Neural cell (in vitro differentiated cells): ENCODE results near the gene NEDD4L. TPM values are rescaled to one million over a fixed set of nuclear protein-coding genes. Genes with fewer than 3 reads are reported as not detected.

Experiments used
- H2AFZ ChIP-seq: fragments of 200-600, 300-800 bp; sonication (generic), shearing (Covaris generic); 2 replicates; pipeline ENCODE4 v1.6.0; 2014; ENCODE audit warnings: low read depth, mild to moderate bottlenecking, antibody characterized with exemption, low read length, moderate library complexity
- H3F3A ChIP-seq: fragments of 200-600 bp; shearing (Covaris generic); 2 replicates; pipeline ENCODE4 v1.6.1; 2016; ENCODE audit warnings: mild to moderate bottlenecking, moderate library complexity, mixed read lengths, antibody characterized with exemption, low read length; ENCODE audit not compliant: insufficient read depth, poor library complexity, severe bottlenecking
- H3K27ac ChIP-seq: fragments of 200-600, 300-800 bp; sonication (generic), shearing (Covaris generic); 2 replicates; pipeline ENCODE4 v1.5.1; 2014; ENCODE audit warnings: mild to moderate bottlenecking, low read length, moderate library complexity
- H3K27me3 ChIP-seq: fragments of 300-800, 200-600 bp; sonication (generic), shearing (Covaris generic); 2 replicates; pipeline ENCODE4 v1.6.0; 2014; ENCODE audit warnings: mild to moderate bottlenecking, low read depth, low read length, moderate library complexity; ENCODE audit not compliant: insufficient read depth
- H3K36me3 ChIP-seq: fragments of 300-800, 200-600 bp; sonication (generic), shearing (Covaris generic); 2 replicates; pipeline ENCODE4 v1.5.1; 2014; ENCODE audit warnings: mild to moderate bottlenecking, antibody characterized with exemption, low read length, moderate library complexity; ENCODE audit not compliant: insufficient read depth
- H3K4me2 ChIP-seq: fragments of 300-800, 200-600 bp; sonication (generic), shearing (Covaris generic); 2 replicates; pipeline ENCODE4 v1.6.0; 2014; ENCODE audit warnings: mild to moderate bottlenecking, low read length
- H3K4me3 ChIP-seq: fragments of 300-800, 200-600 bp; sonication (generic), shearing (Covaris generic); 2 replicates; pipeline ENCODE4 v1.5.1; 2014; ENCODE audit warnings: mild to moderate bottlenecking, low read length, moderate library complexity
- H3K79me2 ChIP-seq: fragments of 200-600 bp; shearing (Covaris generic); replicated peaks from 2 replicates; pipeline ENCODE4 v1.6.0; 2014; ENCODE audit warnings: mild to moderate bottlenecking, low read length, moderate library complexity; ENCODE audit not compliant: insufficient read depth
- H3K9ac ChIP-seq: fragments of 300-800, 200-600 bp; sonication (generic), shearing (Covaris generic); 2 replicates; pipeline ENCODE4 v1.6.1; 2016; ENCODE audit warnings: mild to moderate bottlenecking, low read length, mixed read lengths
- H3K9me2 ChIP-seq: fragments of 200-600 bp; shearing (Covaris generic); 2 replicates; pipeline ENCODE4 v1.6.1; 2016; ENCODE audit warnings: mild to moderate bottlenecking, low read length, mixed read lengths; ENCODE audit not compliant: insufficient read depth
- H3K9me3 ChIP-seq: fragments of 200-600, 300-800 bp; sonication (generic), shearing (Covaris generic); 2 replicates; pipeline ENCODE4 v1.6.1; 2016; ENCODE audit warnings: mild to moderate bottlenecking, mixed run types, low read length, moderate library complexity, mixed read lengths
- H4K20me1 ChIP-seq: fragments of 200-600 bp; shearing (Covaris generic); 2 replicates; pipeline ENCODE4 v1.6.1; 2016; ENCODE audit warnings: mild to moderate bottlenecking, mixed run types; ENCODE audit not compliant: insufficient read depth
- EP300 ChIP-seq: fragments of 450-650 bp; conservative IDR thresholded peaks from 2 replicates; pipeline ENCODE4 v1.6.1; 2014; ENCODE audit warnings: antibody characterized with exemption, mild to moderate bottlenecking, moderate library complexity; ENCODE audit not compliant: poor library complexity, severe bottlenecking
- EZH2 ChIP-seq: fragments of 200-600, 300-800 bp; shearing (Covaris generic), sonication (generic); IDR thresholded peaks from 2 replicates; pipeline ENCODE4 v1.6.1; 2014; ENCODE audit warnings: antibody characterized with exemption, low read length, borderline replicate concordance, mild to moderate bottlenecking; ENCODE audit not compliant: insufficient read depth, poor library complexity, severe bottlenecking
- MXI1 ChIP-seq: fragments of 450-650 bp; conservative IDR thresholded peaks from 2 replicates; pipeline ENCODE4 v1.6.1; 2014; ENCODE audit warnings: antibody characterized with exemption, mild to moderate bottlenecking; ENCODE audit not compliant: poor library complexity, severe bottlenecking
- POLR2AphosphoS5 ChIP-seq: IDR thresholded peaks from 2 replicates; pipeline ENCODE4 v1.6.1; 2012
- RAD21 ChIP-seq: fragments of 450-650 bp; conservative IDR thresholded peaks from 2 replicates; pipeline ENCODE4 v1.6.1; 2014; ENCODE audit warnings: antibody characterized with exemption, mild to moderate bottlenecking, moderate library complexity
- SMC3 ChIP-seq: fragments of 450-650 bp; conservative IDR thresholded peaks from 2 replicates; pipeline ENCODE4 v1.6.1; 2014; ENCODE audit warnings: antibody characterized with exemption, mild to moderate bottlenecking, moderate library complexity; ENCODE audit not compliant: poor library complexity
- TAF1 ChIP-seq: IDR thresholded peaks from 2 replicates; pipeline ENCODE4 v1.6.1; 2012; ENCODE audit warnings: low read depth
- polyA plus RNA-seq: library from polyadenylated mRNA; depleted of rRNA; stranded (reverse); fragments of >200 nt; gene quantifications from 2 replicates; pipeline ENCODE4 v1.2.3, GENCODE V29; 2014
- TF ChIP-seq, protein P1 (sequence below): IDR thresholded peaks from 2 replicates; pipeline ENCODE4 v1.6.1; 2012; ENCODE audit warnings: borderline replicate concordance
- TF ChIP-seq, protein P2 (sequence below): fragments of 450-650 bp; IDR thresholded peaks from 2 replicates; pipeline ENCODE4 v1.5.1; 2014; ENCODE audit warnings: antibody characterized with exemption, mild to moderate bottlenecking, moderate library complexity; ENCODE audit not compliant: poor library complexity, severe bottlenecking

NEDD4L gene
- polyA plus RNA-seq, 1 donor from 2014 or later: 97.9 TPM

DNA sequence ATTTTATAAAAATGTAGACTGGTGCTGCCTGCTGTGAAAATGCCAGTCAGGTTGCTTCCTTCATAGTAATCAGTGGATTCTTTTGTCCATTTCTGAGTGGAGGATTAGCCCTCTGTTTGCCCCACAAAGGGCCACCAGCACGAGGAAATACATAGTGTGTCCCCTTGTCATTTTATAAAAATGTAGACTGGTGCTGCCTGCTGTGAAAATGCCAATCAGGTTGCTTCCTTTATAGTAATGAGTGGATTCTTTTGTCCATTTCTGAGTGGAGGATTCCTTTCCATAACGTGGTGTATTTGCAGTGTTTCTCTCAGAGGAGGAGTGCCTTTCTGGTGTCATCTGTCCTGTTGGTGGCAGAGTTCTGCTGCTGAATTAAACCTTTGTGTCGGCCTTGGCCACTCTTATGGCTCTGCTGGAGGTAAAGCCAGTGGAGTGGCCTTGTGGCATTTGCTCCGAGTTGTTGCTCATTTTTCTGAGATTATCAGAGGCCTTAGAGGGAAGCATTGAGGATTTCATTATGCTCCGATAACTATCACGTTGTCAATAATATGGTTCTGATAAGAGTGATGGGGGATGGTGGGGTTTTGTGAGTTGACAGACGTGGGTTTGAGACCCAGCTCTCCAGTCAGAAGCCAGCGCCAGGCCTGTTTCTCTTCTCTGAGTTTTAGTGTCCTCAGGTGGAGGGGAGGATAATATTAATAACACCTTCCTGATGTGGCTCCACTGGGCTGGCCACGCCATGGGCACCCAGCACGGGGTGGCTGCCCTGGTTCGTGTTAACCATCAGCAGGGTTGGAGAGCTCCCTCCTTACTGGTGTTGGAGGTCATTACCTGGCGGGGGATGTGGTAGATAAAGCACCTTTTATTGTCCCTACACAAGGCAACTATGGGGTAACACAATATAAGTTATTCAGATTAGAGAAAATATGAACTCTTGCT lies 96.6 kb downstream of the NEDD4L start:
- peak overlapping the region; percentile 6 for H3K4me2 ChIP-seq
- H3K4me3 ChIP-seq: peak overlapping the region; percentile 36

DNA sequence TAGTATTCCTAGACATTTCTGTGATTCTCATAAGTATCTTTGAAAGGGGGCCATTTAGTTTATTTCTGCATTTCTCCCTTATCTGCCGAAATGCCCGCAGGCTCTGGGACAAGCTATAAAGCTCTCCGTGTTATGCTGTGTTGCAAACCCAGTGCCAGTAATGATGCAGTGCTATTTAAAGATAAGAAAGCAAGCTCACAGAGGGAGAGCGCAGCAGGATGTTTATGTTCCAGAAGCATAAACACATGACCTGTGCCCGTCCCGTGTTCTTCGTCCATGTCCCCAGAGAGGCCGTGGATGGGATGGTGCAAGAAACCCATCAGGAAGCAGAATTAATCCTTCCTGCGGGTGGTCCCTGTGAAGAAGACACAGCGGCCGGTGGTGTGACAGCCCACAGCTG lies 99.4 kb downstream of the NEDD4L start:
- peaks cover 9% of the 10 kb centered on the region for H4K20me1 ChIP-seq
- no peaks in the 10 kb centered on the region for H3K9me3 ChIP-seq
- H3K27ac ChIP-seq: no peak overlapping the region
- no peaks in the 10 kb centered on the region for H3K27me3 ChIP-seq
- no peak overlapping the region for H3K4me2 ChIP-seq
- H3K4me3 ChIP-seq: no peak overlapping the region
- H2AFZ ChIP-seq: no peak overlapping the region
- no peaks in the 10 kb centered on the region for H3K9me2 ChIP-seq
- H3K36me3 ChIP-seq: no peaks in the 10 kb centered on the region
- H3F3A ChIP-seq: no peaks in the 10 kb centered on the region
- no peak overlapping the region for H3K9ac ChIP-seq
- peaks cover 95% of the 10 kb centered on the region for H3K79me2 ChIP-seq
- TF ChIP-seq MXI1 (no peak), EP300 (no peak), RAD21 (no peak), EZH2 (no peak), SMC3 (no peak), POLR2AphosphoS5 (no peak)
- TF ChIP-seq, protein P1, sequence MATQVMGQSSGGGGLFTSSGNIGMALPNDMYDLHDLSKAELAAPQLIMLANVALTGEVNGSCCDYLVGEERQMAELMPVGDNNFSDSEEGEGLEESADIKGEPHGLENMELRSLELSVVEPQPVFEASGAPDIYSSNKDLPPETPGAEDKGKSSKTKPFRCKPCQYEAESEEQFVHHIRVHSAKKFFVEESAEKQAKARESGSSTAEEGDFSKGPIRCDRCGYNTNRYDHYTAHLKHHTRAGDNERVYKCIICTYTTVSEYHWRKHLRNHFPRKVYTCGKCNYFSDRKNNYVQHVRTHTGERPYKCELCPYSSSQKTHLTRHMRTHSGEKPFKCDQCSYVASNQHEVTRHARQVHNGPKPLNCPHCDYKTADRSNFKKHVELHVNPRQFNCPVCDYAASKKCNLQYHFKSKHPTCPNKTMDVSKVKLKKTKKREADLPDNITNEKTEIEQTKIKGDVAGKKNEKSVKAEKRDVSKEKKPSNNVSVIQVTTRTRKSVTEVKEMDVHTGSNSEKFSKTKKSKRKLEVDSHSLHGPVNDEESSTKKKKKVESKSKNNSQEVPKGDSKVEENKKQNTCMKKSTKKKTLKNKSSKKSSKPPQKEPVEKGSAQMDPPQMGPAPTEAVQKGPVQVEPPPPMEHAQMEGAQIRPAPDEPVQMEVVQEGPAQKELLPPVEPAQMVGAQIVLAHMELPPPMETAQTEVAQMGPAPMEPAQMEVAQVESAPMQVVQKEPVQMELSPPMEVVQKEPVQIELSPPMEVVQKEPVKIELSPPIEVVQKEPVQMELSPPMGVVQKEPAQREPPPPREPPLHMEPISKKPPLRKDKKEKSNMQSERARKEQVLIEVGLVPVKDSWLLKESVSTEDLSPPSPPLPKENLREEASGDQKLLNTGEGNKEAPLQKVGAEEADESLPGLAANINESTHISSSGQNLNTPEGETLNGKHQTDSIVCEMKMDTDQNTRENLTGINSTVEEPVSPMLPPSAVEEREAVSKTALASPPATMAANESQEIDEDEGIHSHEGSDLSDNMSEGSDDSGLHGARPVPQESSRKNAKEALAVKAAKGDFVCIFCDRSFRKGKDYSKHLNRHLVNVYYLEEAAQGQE: no peak
- TF ChIP-seq, protein P2, sequence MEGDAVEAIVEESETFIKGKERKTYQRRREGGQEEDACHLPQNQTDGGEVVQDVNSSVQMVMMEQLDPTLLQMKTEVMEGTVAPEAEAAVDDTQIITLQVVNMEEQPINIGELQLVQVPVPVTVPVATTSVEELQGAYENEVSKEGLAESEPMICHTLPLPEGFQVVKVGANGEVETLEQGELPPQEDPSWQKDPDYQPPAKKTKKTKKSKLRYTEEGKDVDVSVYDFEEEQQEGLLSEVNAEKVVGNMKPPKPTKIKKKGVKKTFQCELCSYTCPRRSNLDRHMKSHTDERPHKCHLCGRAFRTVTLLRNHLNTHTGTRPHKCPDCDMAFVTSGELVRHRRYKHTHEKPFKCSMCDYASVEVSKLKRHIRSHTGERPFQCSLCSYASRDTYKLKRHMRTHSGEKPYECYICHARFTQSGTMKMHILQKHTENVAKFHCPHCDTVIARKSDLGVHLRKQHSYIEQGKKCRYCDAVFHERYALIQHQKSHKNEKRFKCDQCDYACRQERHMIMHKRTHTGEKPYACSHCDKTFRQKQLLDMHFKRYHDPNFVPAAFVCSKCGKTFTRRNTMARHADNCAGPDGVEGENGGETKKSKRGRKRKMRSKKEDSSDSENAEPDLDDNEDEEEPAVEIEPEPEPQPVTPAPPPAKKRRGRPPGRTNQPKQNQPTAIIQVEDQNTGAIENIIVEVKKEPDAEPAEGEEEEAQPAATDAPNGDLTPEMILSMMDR: no peak

More for the DNA sequence above, 96.6 kb downstream of the NEDD4L start:
- Histone ChIP-seq H2AFZ (no peak overlapping the region), H3K27ac (peak overlapping the region; percentile 64), H3K36me3 (no peaks in the 10 kb centered on the region), H3K9ac (peak overlapping the region; percentile 47), H3K9me2 (no peaks in the 10 kb centered on the region), H3K27me3 (no peaks in the 10 kb centered on the region), H4K20me1 (no peaks in the 10 kb centered on the region), H3K79me2 (peaks cover 90% of the 10 kb centered on the region), H3K9me3 (no peaks in the 10 kb centered on the region), H3F3A (no peaks in the 10 kb centered on the region)
- TF ChIP-seq TAF1 (no peak), EZH2 (no peak), POLR2AphosphoS5 (no peak), EP300 (peak; percentile 55), RAD21 (peak; percentile 58), SMC3 (peak; percentile 43), MXI1 (no peak)
- TF ChIP-seq, protein P2: peak; percentile 62
- TF ChIP-seq, protein P1: no peak
